ENCODE results near the gene CCDC61. TPM values are rescaled to one million over a fixed set of nuclear protein-coding genes. Genes with fewer than 3 reads are reported as not detected.

CCDC61 gene
- total RNA-seq, 1 donor from 2014 or later: 15.4 TPM

DNA sequence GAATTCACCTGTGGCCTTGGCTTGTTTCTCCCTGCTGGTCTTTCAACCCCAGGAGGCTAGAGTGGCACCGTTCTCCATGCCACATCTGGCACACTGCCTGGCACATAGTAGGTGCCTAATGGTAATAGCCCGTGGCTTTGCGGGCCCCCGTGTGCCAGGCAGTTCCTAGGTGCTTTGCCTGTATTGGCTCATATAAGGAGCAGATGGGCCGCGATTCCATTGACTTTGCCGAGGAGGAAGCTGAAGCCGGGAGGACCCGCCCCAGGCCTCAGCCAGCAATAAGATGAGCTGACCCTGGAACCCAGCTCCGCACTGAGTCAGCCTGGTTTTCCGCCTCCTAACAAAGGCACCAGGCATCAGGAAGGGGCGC is 26.8 kb downstream of the CCDC61 start:
- ATAC-seq: no peak
- no peak overlapping the region for H3K27ac ChIP-seq
- no peaks in the 10 kb centered on the region for H3K4me1 ChIP-seq
- no peak for DNase-seq
- H3K4me3 ChIP-seq: no peak overlapping the region
- peaks cover 51% of the 10 kb centered on the region for H3K27me3 ChIP-seq
- no peaks in the 10 kb centered on the region for H3K9me3 ChIP-seq
- intact Hi-C loops (cut with DNase I): no loop called here
- H3K36me3 ChIP-seq: no peaks in the 10 kb centered on the region
- TF ChIP-seq, protein P1, sequence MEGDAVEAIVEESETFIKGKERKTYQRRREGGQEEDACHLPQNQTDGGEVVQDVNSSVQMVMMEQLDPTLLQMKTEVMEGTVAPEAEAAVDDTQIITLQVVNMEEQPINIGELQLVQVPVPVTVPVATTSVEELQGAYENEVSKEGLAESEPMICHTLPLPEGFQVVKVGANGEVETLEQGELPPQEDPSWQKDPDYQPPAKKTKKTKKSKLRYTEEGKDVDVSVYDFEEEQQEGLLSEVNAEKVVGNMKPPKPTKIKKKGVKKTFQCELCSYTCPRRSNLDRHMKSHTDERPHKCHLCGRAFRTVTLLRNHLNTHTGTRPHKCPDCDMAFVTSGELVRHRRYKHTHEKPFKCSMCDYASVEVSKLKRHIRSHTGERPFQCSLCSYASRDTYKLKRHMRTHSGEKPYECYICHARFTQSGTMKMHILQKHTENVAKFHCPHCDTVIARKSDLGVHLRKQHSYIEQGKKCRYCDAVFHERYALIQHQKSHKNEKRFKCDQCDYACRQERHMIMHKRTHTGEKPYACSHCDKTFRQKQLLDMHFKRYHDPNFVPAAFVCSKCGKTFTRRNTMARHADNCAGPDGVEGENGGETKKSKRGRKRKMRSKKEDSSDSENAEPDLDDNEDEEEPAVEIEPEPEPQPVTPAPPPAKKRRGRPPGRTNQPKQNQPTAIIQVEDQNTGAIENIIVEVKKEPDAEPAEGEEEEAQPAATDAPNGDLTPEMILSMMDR (IDR thresholded peaks at IDR 0.05): no peak

- H3K27ac ChIP-seq: no peak within 1 kb of the TSS
- no peaks in the 10 kb centered on the region for H3K9me3 ChIP-seq
- H3K36me3 ChIP-seq: no peaks in the 10 kb centered on the region
- TF ChIP-seq, protein P1 (IDR thresholded peaks at IDR 0.05): no peak
- DNase-seq (no peak), ATAC-seq (peak; percentile 5)
- intact Hi-C loops (cut with DNase I): no loop called here
- no peaks in the 10 kb centered on the region for H3K4me1 ChIP-seq
- no peak within 1 kb of the TSS for H3K4me3 ChIP-seq
- H3K27me3 ChIP-seq: peaks cover 53% of the 10 kb centered on the region
Observed at GRCh38 chr19:46022431-46023310, 27.4 kb downstream of the CCDC61 start, which contains the start of gene PGLYRP1. Gene PGLYRP1, minus strand, starts transcription at chr19:46023053. Its CDS starts 32 bp downstream, at chr19:46023021.

DNA sequence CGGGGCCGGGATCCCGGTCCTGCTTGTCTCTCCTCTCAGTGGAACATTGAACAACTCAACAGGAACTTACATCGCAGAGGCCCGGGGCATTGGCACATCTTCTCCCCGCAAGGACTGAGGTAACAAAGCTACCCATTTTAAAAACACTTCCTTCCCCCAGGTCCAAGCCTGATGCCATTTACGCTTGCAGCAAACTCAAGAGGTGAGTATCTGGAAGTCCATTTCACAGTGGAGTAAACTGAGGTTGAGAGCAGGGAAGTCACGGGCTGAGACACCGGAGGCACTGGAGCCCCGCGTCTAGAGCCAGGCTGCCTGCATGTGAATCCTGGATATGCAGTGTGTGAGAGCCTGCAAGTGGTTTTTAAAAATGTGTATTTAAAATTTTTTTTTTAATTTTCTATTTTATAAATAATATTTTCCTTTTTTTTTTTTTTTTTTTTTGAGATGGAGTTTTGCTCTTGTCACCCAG is 28.1 kb downstream of the CCDC61 start:
- no peak for DNase-seq
- Histone ChIP-seq H3K27ac (no peak overlapping the region), H3K4me1 (no peaks in the 10 kb centered on the region), H3K36me3 (no peaks in the 10 kb centered on the region), H3K9me3 (no peaks in the 10 kb centered on the region), H3K4me3 (no peak overlapping the region), H3K27me3 (peaks cover 58% of the 10 kb centered on the region)
- peak; percentile 21 for ATAC-seq
- intact Hi-C loops (cut with DNase I): no loop called here
- TF ChIP-seq, protein P1 (IDR thresholded peaks at IDR 0.05): no peak

- H3K4me1 ChIP-seq: no peaks in the 10 kb centered on the region
- H3K27ac ChIP-seq: no peak overlapping the region
- H3K4me3 ChIP-seq: no peak overlapping the region
- DNase-seq (no peak), ATAC-seq (no peak)
- H3K9me3 ChIP-seq: no peaks in the 10 kb centered on the region
- peaks cover 58% of the 10 kb centered on the region for H3K27me3 ChIP-seq
- no peaks in the 10 kb centered on the region for H3K36me3 ChIP-seq
- intact Hi-C loops (cut with DNase I): no loop called here
- TF ChIP-seq, protein P1 (IDR thresholded peaks at IDR 0.05): no peak
Observed at GRCh38 chr19:46025835-46026234, 30.6 kb downstream of the CCDC61 start.

GRCh38 chr19:46030812-46031550 is 35.7 kb downstream of the CCDC61 start:
- TF ChIP-seq, protein P1 (IDR thresholded peaks at IDR 0.05): no peak
- H3K4me1 ChIP-seq: no peaks in the 10 kb centered on the region
- DNase-seq: no peak
- H3K27me3 ChIP-seq: peaks cover 18% of the 10 kb centered on the region
- ATAC-seq: no peak
- no peak overlapping the region for H3K27ac ChIP-seq
- no peaks in the 10 kb centered on the region for H3K9me3 ChIP-seq
- no peaks in the 10 kb centered on the region for H3K36me3 ChIP-seq
- intact Hi-C loops (cut with DNase I): no loop called here
- H3K4me3 ChIP-seq: no peak overlapping the region
